ENCODE results near the gene SEL1L3.

SEL1L3 gene

GRCh38 chr4:25859429-25860148, 3.2 kb downstream of the SEL1L3 start:
- in situ Hi-C loops (cut with MboI; ENCODE audit: low pct_unique_long_range_greater_than_20kb, low sequenced_read_pairs), result no loop called here
- DNase-seq, result peak; percentile 55

GRCh38 chr4:25857851-25858400, 4.9 kb downstream of the SEL1L3 start:
- DNase-seq, result no peak
- in situ Hi-C loops (cut with MboI; ENCODE audit: low pct_unique_long_range_greater_than_20kb, low sequenced_read_pairs), result no loop called here

GRCh38 chr4:25857403-25857802, 5.4 kb downstream of the SEL1L3 start:
- DNase-seq, result no peak
- in situ Hi-C loops (cut with MboI; ENCODE audit: low pct_unique_long_range_greater_than_20kb, low sequenced_read_pairs), result no loop called here

- DNase-seq, result no peak
- in situ Hi-C loops (cut with MboI; ENCODE audit: low pct_unique_long_range_greater_than_20kb, low sequenced_read_pairs), result no loop called here
Measured at GRCh38 chr4:25856756-25857155, 6.0 kb downstream of the SEL1L3 start.

- no peak for DNase-seq
- in situ Hi-C loops (cut with MboI; ENCODE audit: low pct_unique_long_range_greater_than_20kb, low sequenced_read_pairs), result no loop called here
Measured at GRCh38 chr4:25852103-25852502, 10.7 kb downstream of the SEL1L3 start.

GRCh38 chr4:25847329-25847728, 15.5 kb downstream of the SEL1L3 start:
- in situ Hi-C loops (cut with MboI; ENCODE audit: low pct_unique_long_range_greater_than_20kb, low sequenced_read_pairs), result no loop called here
- DNase-seq, result no peak

- in situ Hi-C loops (cut with MboI; ENCODE audit: low pct_unique_long_range_greater_than_20kb, low sequenced_read_pairs), result no loop called here
- DNase-seq, result no peak
Measured at GRCh38 chr4:25845841-25846653, 16.7 kb downstream of the SEL1L3 start.

- in situ Hi-C loops (cut with MboI; ENCODE audit: low pct_unique_long_range_greater_than_20kb, low sequenced_read_pairs), result no loop called here
- DNase-seq, result peak; percentile 48
Measured at GRCh38 chr4:25844961-25845712, 17.7 kb downstream of the SEL1L3 start.

- in situ Hi-C loops (cut with MboI; ENCODE audit: low pct_unique_long_range_greater_than_20kb, low sequenced_read_pairs), result no loop called here
- DNase-seq, result no peak
Measured at GRCh38 chr4:25843340-25844097, 19.3 kb downstream of the SEL1L3 start.

- peak; percentile 61 for DNase-seq
- in situ Hi-C loops (cut with MboI; ENCODE audit: low pct_unique_long_range_greater_than_20kb, low sequenced_read_pairs), result no loop called here
Measured at GRCh38 chr4:25842229-25842845, 20.5 kb downstream of the SEL1L3 start.

GRCh38 chr4:25839687-25840086, 23.1 kb downstream of the SEL1L3 start:
- no peak for DNase-seq
- in situ Hi-C loops (cut with MboI; ENCODE audit: low pct_unique_long_range_greater_than_20kb, low sequenced_read_pairs), result no loop called here

- no peak for DNase-seq
- in situ Hi-C loops (cut with MboI; ENCODE audit: low pct_unique_long_range_greater_than_20kb, low sequenced_read_pairs), result no loop called here
Measured at GRCh38 chr4:25839233-25839632, 23.6 kb downstream of the SEL1L3 start.

GRCh38 chr4:25838526-25838925, 24.3 kb downstream of the SEL1L3 start:
- in situ Hi-C loops (cut with MboI; ENCODE audit: low pct_unique_long_range_greater_than_20kb, low sequenced_read_pairs), result no loop called here
- DNase-seq, result no peak

GRCh38 chr4:25837107-25837506, 25.7 kb downstream of the SEL1L3 start:
- DNase-seq, result no peak
- in situ Hi-C loops (cut with MboI; ENCODE audit: low pct_unique_long_range_greater_than_20kb, low sequenced_read_pairs), result no loop called here

- no peak for DNase-seq
- in situ Hi-C loops (cut with MboI; ENCODE audit: low pct_unique_long_range_greater_than_20kb, low sequenced_read_pairs), result no loop called here
Measured at GRCh38 chr4:25835384-25835783, 27.4 kb downstream of the SEL1L3 start.

- no peak for DNase-seq
- in situ Hi-C loops (cut with MboI; ENCODE audit: low pct_unique_long_range_greater_than_20kb, low sequenced_read_pairs), result no loop called here
Measured at GRCh38 chr4:25834411-25835107, 28.2 kb downstream of the SEL1L3 start.

- in situ Hi-C loops (cut with MboI; ENCODE audit: low pct_unique_long_range_greater_than_20kb, low sequenced_read_pairs), result no loop called here
Measured at GRCh38 chr4:25830548-25830947, 32.2 kb downstream of the SEL1L3 start.

GRCh38 chr4:25827897-25828296, 34.9 kb downstream of the SEL1L3 start:
- DNase-seq, result no peak
- in situ Hi-C loops (cut with MboI; ENCODE audit: low pct_unique_long_range_greater_than_20kb, low sequenced_read_pairs), result no loop called here

More at GRCh38 chr4:25830548-25830947, 32.2 kb downstream of the SEL1L3 start:
- no peak for DNase-seq

All from KBM-7 (cell line).